ENCODE data around the gene RDX.
A peak's percentile ranks its signal among the peaks of the same experiment; 100 is the strongest.
"Not testable (repeated sequence)": the region's sequence is repeated elsewhere in the genome, so short reads cannot be mapped to it uniquely, and the experiment has no call there.

RDX gene

GRCh38 chr11:110196884-110197420 is 99.5 kb downstream of the RDX start:
- DNase-seq: no peak

GRCh38 chr11:110196241-110196754 is 100.1 kb downstream of the RDX start:
- no peak for DNase-seq

GRCh38 chr11:110194211-110194766 is 102.1 kb downstream of the RDX start:
- not testable (repeated sequence) for DNase-seq

- not testable (repeated sequence) for DNase-seq
Measured at GRCh38 chr11:110192604-110193282, 103.7 kb downstream of the RDX start.

- DNase-seq: no peak
Measured at GRCh38 chr11:110190885-110191284, 105.5 kb downstream of the RDX start.

- no peak for DNase-seq
Measured at GRCh38 chr11:110187731-110188130, 108.7 kb downstream of the RDX start.

GRCh38 chr11:110186867-110187266 is 109.5 kb downstream of the RDX start:
- DNase-seq: no peak

GRCh38 chr11:110186456-110186855 is 110.0 kb downstream of the RDX start:
- DNase-seq: no peak

GRCh38 chr11:110185599-110185998 is 110.8 kb downstream of the RDX start:
- no peak for DNase-seq

- no peak for DNase-seq
Measured at GRCh38 chr11:110185121-110185591, 111.3 kb downstream of the RDX start.

- DNase-seq: no peak
Measured at GRCh38 chr11:110184456-110184855, 112.0 kb downstream of the RDX start.

- DNase-seq: no peak
Measured at GRCh38 chr11:110182886-110183285, 113.5 kb downstream of the RDX start.

GRCh38 chr11:110179064-110179463 is 117.3 kb downstream of the RDX start:
- DNase-seq: no peak

GRCh38 chr11:110177086-110177456 is 119.3 kb downstream of the RDX start:
- DNase-seq: no peak

GRCh38 chr11:110176366-110177085 is 119.9 kb downstream of the RDX start:
- peak in 1 of 2 experiments; percentile 19 for DNase-seq

GRCh38 chr11:110174645-110175310 is 121.6 kb downstream of the RDX start:
- DNase-seq: no peak

GRCh38 chr11:110173811-110174644 is 122.4 kb downstream of the RDX start:
- DNase-seq: peak; percentile 63 to 71

GRCh38 chr11:110172468-110173065 is 123.8 kb downstream of the RDX start:
- no peak for DNase-seq

GRCh38 chr11:110169738-110170137 is 126.7 kb downstream of the RDX start:
- no peak for DNase-seq

GRCh38 chr11:110168033-110168803 is 128.2 kb downstream of the RDX start:
- DNase-seq: no peak

All from Kasumi-1 (cell line).